Measurements from ENCODE around the gene LYL1.

Gene LYL1

GRCh38 chr19:13077240-13077639 is 25.4 kb downstream of the LYL1 start:
- no peak for DNase-seq (ENCODE audit: low read depth in 1 of 2, low spot score in 1 of 2)

GRCh38 chr19:13076787-13077186 is 25.9 kb downstream of the LYL1 start:
- no peak for DNase-seq (ENCODE audit: low read depth in 1 of 2, low spot score in 1 of 2)

- no peak for DNase-seq (ENCODE audit: low read depth in 1 of 2, low spot score in 1 of 2)
These were observed 26.3 kb downstream of the LYL1 start for GRCh38 chr19:13076320-13076719.

GRCh38 chr19:13074378-13074777 is 28.3 kb downstream of the LYL1 start:
- DNase-seq (ENCODE audit: low read depth in 1 of 2, low spot score in 1 of 2) = no peak

GRCh38 chr19:13073263-13073662 is 29.4 kb downstream of the LYL1 start:
- DNase-seq (ENCODE audit: low read depth in 1 of 2, low spot score in 1 of 2) = no peak

GRCh38 chr19:13072188-13072908 is 30.3 kb downstream of the LYL1 start:
- DNase-seq (ENCODE audit: low read depth in 1 of 2, low spot score in 1 of 2) = no peak

GRCh38 chr19:13071444-13072187 is 31.0 kb downstream of the LYL1 start:
- DNase-seq (ENCODE audit: low read depth in 1 of 2, low spot score in 1 of 2) = no peak

- DNase-seq (ENCODE audit: low read depth in 1 of 2, low spot score in 1 of 2) = no peak
These were observed 32.1 kb downstream of the LYL1 start for GRCh38 chr19:13070425-13071140.

- no peak for DNase-seq (ENCODE audit: low read depth in 1 of 2, low spot score in 1 of 2)
These were observed 33.0 kb downstream of the LYL1 start for GRCh38 chr19:13069415-13070359.

- DNase-seq (ENCODE audit: low read depth in 1 of 2, low spot score in 1 of 2) = no peak
These were observed 34.4 kb downstream of the LYL1 start for GRCh38 chr19:13068085-13068846.

- DNase-seq (ENCODE audit: low read depth in 1 of 2, low spot score in 1 of 2) = no peak
These were observed 35.5 kb downstream of the LYL1 start for GRCh38 chr19:13066933-13067807.

- DNase-seq (ENCODE audit: low read depth in 1 of 2, low spot score in 1 of 2) = no peak
These were observed 36.4 kb downstream of the LYL1 start for GRCh38 chr19:13066226-13066625.

- DNase-seq (ENCODE audit: low read depth in 1 of 2, low spot score in 1 of 2) = no peak
These were observed 38.6 kb downstream of the LYL1 start for GRCh38 chr19:13064092-13064489.

GRCh38 chr19:13063461-13064091 is 39.1 kb downstream of the LYL1 start:
- DNase-seq (ENCODE audit: low read depth in 1 of 2, low spot score in 1 of 2) = no peak

- no peak for DNase-seq (ENCODE audit: low read depth in 1 of 2, low spot score in 1 of 2)
These were observed 40.3 kb downstream of the LYL1 start for GRCh38 chr19:13062317-13062716.

GRCh38 chr19:13060964-13061927 is 41.4 kb downstream of the LYL1 start:
- DNase-seq (ENCODE audit: low read depth in 1 of 2, low spot score in 1 of 2) = peak; percentile 56 to 65

- no peak for DNase-seq (ENCODE audit: low read depth in 1 of 2, low spot score in 1 of 2)
These were observed 42.3 kb downstream of the LYL1 start for GRCh38 chr19:13060233-13060963.
